IPS-20b (cell line): ENCODE data around the gene LMNA.

Experiments
- H3K27ac ChIP-seq: one replicate; pipeline ENCODE4 v1.5.1; 2013; ENCODE audit warnings: low read length
- H3K27me3 ChIP-seq: 2 replicates; pipeline ENCODE4 v1.6.1; 2013; ENCODE audit warnings: mild to moderate bottlenecking, low read length, inconsistent platforms; ENCODE audit not compliant: insufficient read depth
- H3K36me3 ChIP-seq: 2 replicates; pipeline ENCODE4 v1.6.1; 2013; ENCODE audit warnings: low read depth, mild to moderate bottlenecking, inconsistent platforms, low read length, moderate library complexity; ENCODE audit not compliant: insufficient read depth
- H3K4me1 ChIP-seq: 2 replicates; pipeline ENCODE4 v1.6.1; 2013; ENCODE audit warnings: mild to moderate bottlenecking, control low read depth, inconsistent platforms, low read length, moderate library complexity; ENCODE audit not compliant: insufficient read depth
- H3K4me3 ChIP-seq: 2 replicates; pipeline ENCODE4 v1.5.1; 2013; ENCODE audit warnings: mild to moderate bottlenecking, low read length, inconsistent platforms
- H3K9ac ChIP-seq: 2 replicates; pipeline ENCODE4 v1.6.1; 2013; ENCODE audit warnings: low read depth, mild to moderate bottlenecking, inconsistent platforms, low read length, moderate library complexity
- H3K9me3 ChIP-seq: 2 replicates; pipeline ENCODE4 v1.6.1; 2013; ENCODE audit warnings: mild to moderate bottlenecking, low read depth, low read length, inconsistent platforms; ENCODE audit not compliant: insufficient read depth

LMNA gene

GRCh38 chr1:156099282-156099681, 15.2 kb upstream of the LMNA start:
- Histone ChIP-seq H3K27me3 (no peaks in the 10 kb centered on the region), H3K4me1 (peaks cover 9% of the 10 kb centered on the region), H3K9me3 (no peaks in the 10 kb centered on the region), H3K36me3 (no peaks in the 10 kb centered on the region; the same call in 1 of the 2 replicates), H3K9ac (no peak overlapping the region), H3K27ac (no peak overlapping the region), H3K4me3 (no peak overlapping the region)

GRCh38 chr1:156100205-156100995, 14.1 kb upstream of the LMNA start:
- H3K4me3 ChIP-seq, result no peak overlapping the region
- peaks cover 20% of the 10 kb centered on the region for H3K4me1 ChIP-seq
- H3K9me3 ChIP-seq, result no peaks in the 10 kb centered on the region
- no peaks in the 10 kb centered on the region for H3K27me3 ChIP-seq
- H3K27ac ChIP-seq, result no peak overlapping the region
- no peak overlapping the region for H3K9ac ChIP-seq
- H3K36me3 ChIP-seq, result no peaks in the 10 kb centered on the region

GRCh38 chr1:156101880-156102279, 12.6 kb upstream of the LMNA start:
- no peak overlapping the region for H3K9ac ChIP-seq
- peaks cover 26% of the 10 kb centered on the region for H3K4me1 ChIP-seq
- H3K4me3 ChIP-seq, result no peak overlapping the region
- H3K27me3 ChIP-seq, result no peaks in the 10 kb centered on the region
- no peaks in the 10 kb centered on the region for H3K9me3 ChIP-seq
- H3K27ac ChIP-seq, result no peak overlapping the region
- no peaks in the 10 kb centered on the region for H3K36me3 ChIP-seq

- no peak overlapping the region for H3K4me3 ChIP-seq
- no peaks in the 10 kb centered on the region for H3K36me3 ChIP-seq
- H3K9ac ChIP-seq, result no peak overlapping the region
- no peaks in the 10 kb centered on the region for H3K27me3 ChIP-seq
- peaks cover 34% of the 10 kb centered on the region for H3K4me1 ChIP-seq
- H3K9me3 ChIP-seq, result no peaks in the 10 kb centered on the region
- H3K27ac ChIP-seq, result no peak overlapping the region
Measured at GRCh38 chr1:156102633-156103511, 11.6 kb upstream of the LMNA start.

GRCh38 chr1:156103521-156103947, 11.0 kb upstream of the LMNA start:
- H3K9ac ChIP-seq, result no peak overlapping the region; the same call in 1 of the 2 replicates
- no peak overlapping the region for H3K27ac ChIP-seq
- H3K27me3 ChIP-seq, result no peaks in the 10 kb centered on the region
- H3K36me3 ChIP-seq, result no peaks in the 10 kb centered on the region
- peaks cover 34% of the 10 kb centered on the region for H3K4me1 ChIP-seq
- no peak overlapping the region for H3K4me3 ChIP-seq
- H3K9me3 ChIP-seq, result no peaks in the 10 kb centered on the region

GRCh38 chr1:156104065-156104810, 10.3 kb upstream of the LMNA start:
- no peak overlapping the region for H3K4me3 ChIP-seq
- H3K9ac ChIP-seq, result peak overlapping the region; percentile 54; the same call in 1 of the 2 replicates
- peaks cover 34% of the 10 kb centered on the region for H3K4me1 ChIP-seq
- no peaks in the 10 kb centered on the region for H3K36me3 ChIP-seq
- peak overlapping the region; percentile 82 for H3K27ac ChIP-seq
- no peaks in the 10 kb centered on the region for H3K27me3 ChIP-seq
- H3K9me3 ChIP-seq, result no peaks in the 10 kb centered on the region

GRCh38 chr1:156104861-156105832, 9.4 kb upstream of the LMNA start:
- Histone ChIP-seq H3K9ac (peak overlapping the region; percentile 85; the same call in 1 of the 2 replicates), H3K27me3 (no peaks in the 10 kb centered on the region), H3K36me3 (no peaks in the 10 kb centered on the region), H3K9me3 (no peaks in the 10 kb centered on the region), H3K27ac (peak overlapping the region; percentile 82), H3K4me3 (peak overlapping the region; percentile 83), H3K4me1 (peaks cover 34% of the 10 kb centered on the region)

GRCh38 chr1:156106624-156107488, 7.7 kb upstream of the LMNA start:
- H3K9ac ChIP-seq, result peak overlapping the region; percentile 30
- H3K27me3 ChIP-seq, result no peaks in the 10 kb centered on the region
- no peaks in the 10 kb centered on the region for H3K9me3 ChIP-seq
- H3K27ac ChIP-seq, result no peak overlapping the region
- peak overlapping the region; percentile 83 for H3K4me3 ChIP-seq
- peaks cover 34% of the 10 kb centered on the region for H3K4me1 ChIP-seq
- H3K36me3 ChIP-seq, result no peaks in the 10 kb centered on the region

GRCh38 chr1:156108057-156108456, 6.5 kb upstream of the LMNA start:
- Histone ChIP-seq H3K27ac (no peak overlapping the region), H3K9me3 (no peaks in the 10 kb centered on the region), H3K9ac (no peak overlapping the region), H3K27me3 (no peaks in the 10 kb centered on the region), H3K36me3 (no peaks in the 10 kb centered on the region), H3K4me3 (no peak overlapping the region), H3K4me1 (peaks cover 34% of the 10 kb centered on the region)

- Histone ChIP-seq H3K27ac (no peak overlapping the region), H3K27me3 (no peaks in the 10 kb centered on the region; the same call in 1 of the 2 replicates), H3K9me3 (no peaks in the 10 kb centered on the region)
Measured at GRCh38 chr1:156108664-156109241, 5.8 kb upstream of the LMNA start.

More at GRCh38 chr1:156108664-156109241, 5.8 kb upstream of the LMNA start:
- no peak overlapping the region for H3K9ac ChIP-seq
- H3K4me3 ChIP-seq, result no peak overlapping the region
- no peaks in the 10 kb centered on the region for H3K36me3 ChIP-seq
- peaks cover 32% of the 10 kb centered on the region for H3K4me1 ChIP-seq
